OCI-LY1 (cell line): ENCODE results near the gene CHST11.

ENCODE experiments used
- H2AFZ ChIP-seq: fragments of 200-600 bp; sonication (generic), shearing (Covaris generic); 2 replicates; pipeline ENCODE4 v1.6.0; 2014; ENCODE audit warnings: antibody characterized with exemption, mild to moderate bottlenecking, low read length
- H3F3A ChIP-seq: fragments of 200-600 bp; sonication (generic), shearing (Covaris generic); 2 replicates; pipeline ENCODE4 v1.6.0; 2014; ENCODE audit warnings: mild to moderate bottlenecking, antibody characterized with exemption, low read length, moderate library complexity; ENCODE audit not compliant: insufficient read depth
- H3K27ac ChIP-seq: fragments of 200-600 bp; sonication (generic); 2 replicates; pipeline ENCODE4 v1.5.1; 2014; ENCODE audit warnings: low read length, mixed run types, mild to moderate bottlenecking, low read depth; ENCODE audit not compliant: poor library complexity, severe bottlenecking
- H3K27me3 ChIP-seq: fragments of 200-600 bp; sonication (generic); 2 replicates; pipeline ENCODE4 v1.6.0; 2014; ENCODE audit warnings: antibody characterized with exemption, mild to moderate bottlenecking, low read length, moderate library complexity; ENCODE audit not compliant: insufficient read depth
- H3K36me3 ChIP-seq: fragments of 200-600 bp; sonication (generic); 2 replicates; pipeline ENCODE4 v1.6.1; 2014; ENCODE audit warnings: mild to moderate bottlenecking, antibody characterized with exemption, low read length, moderate library complexity, mixed read lengths; ENCODE audit not compliant: insufficient read depth
- H3K4me1 ChIP-seq: fragments of 200-600 bp; sonication (generic); 2 replicates; pipeline ENCODE4 v1.5.1; 2014; ENCODE audit warnings: mild to moderate bottlenecking, low read length, moderate library complexity; ENCODE audit not compliant: insufficient read depth, severe bottlenecking
- H3K4me2 ChIP-seq: fragments of 200-600 bp; sonication (generic), shearing (Covaris generic); 2 replicates; pipeline ENCODE4 v1.6.1; 2014; ENCODE audit warnings: low read length
- H3K4me3 ChIP-seq: fragments of 200-600 bp; sonication (generic); 2 replicates; pipeline ENCODE4 v1.5.1; 2014; ENCODE audit warnings: low read length, low read depth, mild to moderate bottlenecking, mixed read lengths; ENCODE audit not compliant: poor library complexity, severe bottlenecking
- H3K79me2 ChIP-seq: fragments of 200-600 bp; shearing (Covaris generic); 2 replicates; pipeline ENCODE4 v1.6.1; 2016; ENCODE audit warnings: mixed run types, low read length, mixed read lengths; ENCODE audit not compliant: insufficient read depth
- H3K9ac ChIP-seq: fragments of 200-600 bp; sonication (generic), shearing (Covaris generic); 2 replicates; pipeline ENCODE4 v1.6.1; 2014; ENCODE audit warnings: mild to moderate bottlenecking, low read length, mixed read lengths
- H3K9me2 ChIP-seq: fragments of 200-600 bp; sonication (generic), shearing (Covaris generic); 2 replicates; pipeline ENCODE4 v1.6.1; 2014; ENCODE audit warnings: low read depth, mild to moderate bottlenecking, low read length, mixed read lengths
- H3K9me3 ChIP-seq: fragments of 200-600 bp; shearing (Covaris generic); 2 replicates; pipeline ENCODE4 v1.6.1; 2014; ENCODE audit warnings: low read length, mixed read lengths
- H4K20me1 ChIP-seq: fragments of 200-600 bp; sonication (generic), shearing (Covaris generic); 2 replicates; pipeline ENCODE4 v1.6.0; 2016; ENCODE audit warnings: mild to moderate bottlenecking, low read length; ENCODE audit not compliant: insufficient read depth
- CTCF ChIP-seq: fragments of 200-600 bp; sonication (generic), shearing (Covaris generic); IDR thresholded peaks from 2 replicates; pipeline ENCODE4 v1.5.1; 2017; ENCODE audit warnings: mild to moderate bottlenecking, antibody characterized with exemption, low read length, moderate library complexity, mixed read lengths
- EZH2 ChIP-seq: fragments of 200-600 bp; sonication (generic), shearing (Covaris generic); IDR thresholded peaks from 2 replicates; pipeline ENCODE4 v1.8.0; 2017; ENCODE audit warnings: borderline replicate concordance, mixed run types, mild to moderate bottlenecking, antibody characterized with exemption, low read length, moderate library complexity, mixed read lengths

The CHST11 gene

GRCh38 chr12:104686196-104686595 lies 229.4 kb downstream of the CHST11 start:
- H3K36me3 ChIP-seq = no peaks in the 10 kb centered on the region
- no peak overlapping the region for H3K27ac ChIP-seq
- no peaks in the 10 kb centered on the region for H3K9me3 ChIP-seq
- H3K4me3 ChIP-seq = no peak overlapping the region
- no peak overlapping the region for H3K4me2 ChIP-seq
- no peak overlapping the region for H3K9ac ChIP-seq
- H3K4me1 ChIP-seq = peaks cover 13% of the 10 kb centered on the region
- TF ChIP-seq CTCF (no peak), EZH2 (no peak)
- no peaks in the 10 kb centered on the region for H3K79me2 ChIP-seq
- H3F3A ChIP-seq = no peaks in the 10 kb centered on the region
- no peaks in the 10 kb centered on the region for H3K27me3 ChIP-seq
- no peaks in the 10 kb centered on the region for H4K20me1 ChIP-seq
- no peak overlapping the region for H2AFZ ChIP-seq
- H3K9me2 ChIP-seq = no peaks in the 10 kb centered on the region

- Histone ChIP-seq H3K4me1 (peaks cover 11% of the 10 kb centered on the region), H3K9ac (no peak overlapping the region), H3K4me3 (no peak overlapping the region), H2AFZ (no peak overlapping the region), H3F3A (no peaks in the 10 kb centered on the region), H3K27me3 (no peaks in the 10 kb centered on the region), H3K36me3 (no peaks in the 10 kb centered on the region; the same call in 1 of the 2 replicates), H3K9me3 (no peaks in the 10 kb centered on the region), H3K4me2 (no peak overlapping the region), H3K27ac (no peak overlapping the region), H4K20me1 (no peaks in the 10 kb centered on the region), H3K9me2 (no peaks in the 10 kb centered on the region), H3K79me2 (no peaks in the 10 kb centered on the region)
- TF ChIP-seq EZH2 = no peak
- TF ChIP-seq CTCF = no peak
Measured at GRCh38 chr12:104687823-104688573, 231.2 kb downstream of the CHST11 start.

GRCh38 chr12:104689635-104690034 lies 232.9 kb downstream of the CHST11 start:
- Histone ChIP-seq H3K9ac (no peak overlapping the region), H2AFZ (no peak overlapping the region), H3K4me3 (no peak overlapping the region), H3K4me2 (no peak overlapping the region), H3K9me3 (no peaks in the 10 kb centered on the region), H4K20me1 (no peaks in the 10 kb centered on the region), H3K36me3 (no peaks in the 10 kb centered on the region; the same call in 1 of the 2 replicates), H3K4me1 (peaks cover 8% of the 10 kb centered on the region), H3K27ac (no peak overlapping the region), H3K79me2 (no peaks in the 10 kb centered on the region), H3K27me3 (no peaks in the 10 kb centered on the region), H3K9me2 (no peaks in the 10 kb centered on the region), H3F3A (no peaks in the 10 kb centered on the region)
- TF ChIP-seq EZH2 (no peak), CTCF (no peak)
